Stimulated activated naive B cell treated with anti-CD40 and anti-IgM and Interleukin-4, amounts not matched to agents 10 μg/mL and 1 μg/mL and 100 μg/mL, for 72 hours (primary cell): ENCODE results near the gene CSAD.

Experiments used
- ATAC-seq, 2 donors: fragments of 150-1000 bp; cut with Tn5 transposase; replicated peaks; 2 replicates each; pipeline ENCODE4 v1.10.0; 2021; ENCODE audit warnings: moderate library complexity in 1 of 2
- DNase-seq: peaks from one replicate; pipeline ENCODE4 v3.0.0; 2021
- H3K27ac Mint-ChIP-seq: one replicate; pipeline ENCODE4 v1.8.0; 2022; ENCODE audit warnings: mild to moderate bottlenecking, mixed read lengths
- H3K27me3 Mint-ChIP-seq, 2 donors: one replicate each; pipeline ENCODE4 v1.8.0; 2022; ENCODE audit warnings: mixed read lengths in 2 of 2
- H3K36me3 Mint-ChIP-seq, 2 donors: one replicate each; pipeline ENCODE4 v1.8.0; 2022; ENCODE audit warnings: mixed read lengths in 2 of 2, mild to moderate bottlenecking in 1 of 2
- H3K4me1 Mint-ChIP-seq, 2 donors: one replicate each; pipeline ENCODE4 v1.8.0; 2022; ENCODE audit warnings: mixed read lengths in 2 of 2, mild to moderate bottlenecking in 1 of 2
- H3K4me3 Mint-ChIP-seq, 2 donors: one replicate each; pipeline ENCODE4 v1.8.0; 2022; ENCODE audit warnings: mild to moderate bottlenecking in 2 of 2, mixed read lengths in 2 of 2, moderate library complexity in 1 of 2
- H3K9me3 Mint-ChIP-seq, 2 donors: one replicate each; pipeline ENCODE4 v1.8.0; 2022; ENCODE audit warnings: mixed read lengths in 2 of 2, mild to moderate bottlenecking in 1 of 2

Gene CSAD

DNA sequence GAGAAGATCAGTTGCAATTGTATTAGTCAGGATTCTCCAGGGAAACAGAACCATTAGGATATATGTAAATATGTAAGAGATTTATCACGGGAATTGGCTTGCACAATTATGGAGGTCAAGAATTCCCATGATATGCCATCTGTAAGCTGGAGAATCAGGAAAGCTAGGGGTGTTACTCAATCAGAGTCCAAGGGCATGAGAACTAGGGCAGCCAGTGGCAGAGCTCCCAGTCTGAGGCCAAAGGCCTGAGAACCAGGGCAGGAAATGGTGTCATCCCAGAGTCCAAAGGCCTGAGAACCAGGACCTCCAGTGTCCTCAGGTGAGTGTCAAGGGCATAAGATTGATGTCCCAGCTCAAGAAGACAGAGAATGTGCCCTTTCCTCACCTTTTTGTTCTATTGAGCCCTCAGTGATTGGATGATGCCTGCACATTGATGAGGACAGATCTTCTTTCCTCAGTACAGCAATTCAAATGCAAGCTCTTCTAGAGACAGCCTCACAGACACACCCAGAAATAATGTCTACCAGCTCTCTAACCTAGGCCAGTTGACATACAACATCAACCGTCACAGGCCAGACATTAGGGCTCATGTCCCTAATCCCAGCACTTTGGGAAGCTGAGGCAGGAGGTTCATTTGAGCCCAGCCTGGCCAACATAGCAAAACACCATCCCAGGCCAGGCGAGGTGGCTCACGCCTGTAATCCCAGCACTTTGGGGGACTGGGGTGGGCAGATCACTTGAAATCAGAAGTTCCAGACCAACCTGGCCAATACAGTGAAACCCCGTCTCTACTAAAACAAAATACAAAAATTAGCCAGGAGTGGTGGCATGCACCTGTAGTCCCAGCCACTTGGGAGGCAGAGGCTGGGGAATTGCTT lies 35.1 kb downstream of the CSAD start:
- Mint-ChIP-seq H3K4me3 (no peak overlapping the region), H3K9me3 (no peaks in the 10 kb centered on the region), H3K27me3 (no peaks in the 10 kb centered on the region), H3K4me1 (no peaks in the 10 kb centered on the region), H3K36me3 (no peaks in the 10 kb centered on the region), H3K27ac (no peak overlapping the region)
- ATAC-seq (no peak), DNase-seq (no peak)

DNA sequence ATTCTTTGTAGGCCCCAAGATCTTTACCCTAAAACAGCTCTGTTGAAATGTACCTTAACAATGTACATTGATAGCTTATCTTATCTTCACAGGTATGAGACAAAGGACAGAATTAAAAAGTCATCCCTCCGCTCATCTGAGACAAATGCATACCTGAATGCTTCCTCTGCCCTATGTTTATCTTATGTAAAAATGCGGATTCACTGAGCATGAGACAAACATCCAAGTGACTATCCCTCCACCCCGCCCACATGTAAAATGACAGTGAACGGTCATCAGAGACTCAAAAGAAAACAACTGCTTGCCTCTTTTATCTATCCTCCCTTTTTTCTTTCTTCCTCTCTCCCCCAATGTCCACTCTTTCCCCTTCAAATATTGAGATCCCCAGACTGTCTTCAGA lies 37.4 kb downstream of the CSAD start:
- Mint-ChIP-seq H3K9me3 (peaks cover 0 to 4% of the 10 kb centered on the region in 2 donors), H3K4me3 (no peak overlapping the region), H3K27ac (no peak overlapping the region), H3K36me3 (no peaks in the 10 kb centered on the region), H3K4me1 (no peaks in the 10 kb centered on the region), H3K27me3 (peaks cover 0 to 10% of the 10 kb centered on the region in 2 donors)
- ATAC-seq (no peak), DNase-seq (no peak)

DNA sequence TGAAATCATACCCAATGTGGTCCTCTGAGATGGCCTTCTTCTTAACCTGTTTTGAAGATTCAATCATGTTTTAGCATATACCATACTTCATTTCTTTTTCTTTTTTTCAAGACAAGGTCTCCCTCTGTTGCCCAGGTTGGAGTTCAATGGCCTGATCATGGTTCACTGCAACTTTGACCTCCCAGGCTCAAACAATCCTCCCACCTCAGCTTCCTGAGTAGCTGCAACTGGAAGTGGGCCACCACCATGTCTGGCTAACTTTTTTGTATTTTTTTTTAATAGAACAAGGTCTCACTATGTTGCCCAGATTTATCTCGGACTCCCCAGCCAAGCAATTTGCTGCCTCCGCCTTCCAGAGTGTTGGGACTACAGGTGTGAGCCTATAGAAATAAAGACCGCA lies 47.0 kb downstream of the CSAD start:
- H3K4me1 Mint-ChIP-seq = peaks cover 0 to 2% of the 10 kb centered on the region in 2 donors
- peaks cover 13 to 18% of the 10 kb centered on the region in 2 donors for H3K27me3 Mint-ChIP-seq
- H3K9me3 Mint-ChIP-seq = peaks cover 6 to 8% of the 10 kb centered on the region in 2 donors
- no peak overlapping the region for H3K27ac Mint-ChIP-seq
- no peak for ATAC-seq
- no peak overlapping the region for H3K4me3 Mint-ChIP-seq
- DNase-seq = no peak
- H3K36me3 Mint-ChIP-seq = no peaks in the 10 kb centered on the region

DNA sequence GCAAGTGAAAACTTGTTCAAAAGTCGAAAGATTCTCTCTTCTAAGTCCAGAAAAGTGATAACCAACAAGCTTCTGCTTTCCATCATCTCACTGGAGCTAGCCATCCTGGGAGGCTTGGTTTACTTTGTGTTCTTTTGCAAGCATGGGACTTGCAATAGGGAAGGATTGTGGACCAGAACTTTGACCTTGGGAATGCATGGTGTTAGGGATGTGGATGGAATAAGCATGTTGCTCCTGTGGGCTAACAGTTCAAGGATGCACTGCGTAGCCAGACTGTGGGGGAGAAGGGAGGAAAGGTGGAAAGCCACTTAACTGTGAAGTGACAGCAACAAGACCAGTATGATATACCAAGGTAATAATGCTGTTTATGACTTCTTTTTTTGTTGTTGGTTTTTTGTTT lies 48.9 kb downstream of the CSAD start:
- Mint-ChIP-seq H3K4me3 (no peak overlapping the region), H3K27me3 (peaks cover 14 to 20% of the 10 kb centered on the region in 2 donors), H3K27ac (no peak overlapping the region), H3K36me3 (no peaks in the 10 kb centered on the region), H3K9me3 (peaks cover 0 to 1% of the 10 kb centered on the region in 2 donors), H3K4me1 (peaks cover 0 to 2% of the 10 kb centered on the region in 2 donors)
- DNase-seq (no peak), ATAC-seq (no peak)

DNA sequence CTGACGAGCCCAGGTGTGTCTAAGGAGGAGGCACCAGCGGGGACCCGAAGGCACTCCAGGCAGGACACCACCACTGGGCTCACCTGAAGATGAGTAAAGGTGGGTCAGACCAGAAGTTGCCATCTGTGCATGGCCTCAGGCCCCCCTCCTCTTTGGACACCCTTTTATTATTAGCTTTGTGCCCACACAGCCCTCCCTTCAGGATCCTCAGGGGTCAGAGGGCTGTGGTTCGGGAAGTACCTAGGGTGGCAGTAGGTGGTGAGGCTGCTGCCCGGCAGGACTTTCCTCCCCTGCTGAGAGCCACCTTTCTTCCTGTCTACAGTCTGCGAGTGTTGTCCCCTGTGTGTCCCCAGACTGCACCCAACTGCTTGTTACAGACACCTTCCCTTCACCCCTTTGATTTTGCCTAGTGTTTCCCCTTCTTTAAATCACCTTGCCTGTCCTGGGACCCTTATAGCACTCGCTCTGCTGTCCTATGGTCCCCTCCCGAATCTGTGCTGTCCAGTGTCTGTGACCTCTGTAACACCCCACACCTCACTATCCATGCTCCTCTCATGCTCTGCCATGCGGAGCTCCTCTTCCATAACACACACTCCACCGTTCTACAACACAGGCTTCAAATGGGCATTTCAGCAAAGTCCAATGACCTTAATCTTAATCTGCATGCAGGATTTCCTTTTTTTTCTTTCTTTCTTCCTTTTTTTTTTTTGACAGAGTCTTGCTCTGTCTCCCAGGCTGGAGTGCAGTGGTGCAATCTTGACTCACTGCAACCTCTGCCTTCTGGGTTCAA lies 51.8 kb downstream of the CSAD start:
- Mint-ChIP-seq H3K27ac (no peak overlapping the region), H3K4me3 (no peak overlapping the region), H3K9me3 (no peaks in the 10 kb centered on the region), H3K27me3 (peaks cover 14 to 20% of the 10 kb centered on the region in 2 donors), H3K4me1 (peaks cover 0 to 2% of the 10 kb centered on the region in 2 donors), H3K36me3 (no peaks in the 10 kb centered on the region)
- DNase-seq = no peak
- ATAC-seq = no peak

DNA sequence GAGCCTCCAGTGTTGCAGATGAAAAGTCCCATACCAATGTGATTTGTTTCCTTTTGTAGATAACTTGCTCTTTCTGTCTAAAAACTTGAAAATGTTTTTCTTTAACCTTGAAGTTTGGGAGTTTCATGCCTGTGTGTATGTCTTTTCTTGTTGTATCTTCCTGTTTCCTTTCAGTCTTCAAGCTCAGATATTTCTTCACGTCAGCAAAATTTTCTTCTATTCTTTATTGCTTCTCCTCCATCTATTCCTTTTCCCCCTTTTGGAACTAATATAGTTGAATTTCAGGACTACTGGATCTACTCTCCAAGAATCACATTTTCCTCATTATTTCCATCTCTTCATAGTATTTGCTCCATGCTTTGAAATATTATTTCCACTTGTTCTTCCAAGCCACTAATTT lies 53.6 kb downstream of the CSAD start:
- Mint-ChIP-seq H3K27ac (no peak overlapping the region), H3K36me3 (no peaks in the 10 kb centered on the region), H3K4me1 (peaks cover 0 to 2% of the 10 kb centered on the region in 2 donors), H3K27me3 (peaks cover 14 to 20% of the 10 kb centered on the region in 2 donors), H3K4me3 (no peak overlapping the region), H3K9me3 (no peaks in the 10 kb centered on the region)
- no peak for DNase-seq
- ATAC-seq = no peak

DNA sequence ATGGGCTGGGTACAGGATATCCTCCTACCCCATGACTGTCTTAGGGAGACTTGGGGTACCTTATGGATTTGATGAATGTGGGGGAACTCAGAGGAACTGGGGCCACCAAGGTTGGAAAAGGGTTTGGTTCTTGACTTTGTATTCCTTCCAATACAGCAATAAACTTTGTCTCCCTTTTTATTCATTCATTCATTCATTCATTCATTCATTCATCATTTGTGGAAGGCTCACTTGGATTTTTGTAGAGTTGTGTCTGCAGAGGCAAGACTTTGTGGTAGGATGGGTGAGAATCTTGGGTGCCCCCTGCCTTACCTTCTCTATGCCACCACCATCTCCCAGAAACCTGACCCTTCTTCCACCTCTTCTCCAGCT lies 56.4 kb downstream of the CSAD start:
- no peaks in the 10 kb centered on the region for H3K9me3 Mint-ChIP-seq
- DNase-seq = no peak
- H3K27me3 Mint-ChIP-seq = peaks cover 9 to 15% of the 10 kb centered on the region in 2 donors
- no peaks in the 10 kb centered on the region for H3K36me3 Mint-ChIP-seq
- no peak for ATAC-seq
- H3K4me3 Mint-ChIP-seq = no peak overlapping the region
- H3K4me1 Mint-ChIP-seq = peaks cover 0 to 2% of the 10 kb centered on the region in 2 donors
- no peak overlapping the region for H3K27ac Mint-ChIP-seq

DNA sequence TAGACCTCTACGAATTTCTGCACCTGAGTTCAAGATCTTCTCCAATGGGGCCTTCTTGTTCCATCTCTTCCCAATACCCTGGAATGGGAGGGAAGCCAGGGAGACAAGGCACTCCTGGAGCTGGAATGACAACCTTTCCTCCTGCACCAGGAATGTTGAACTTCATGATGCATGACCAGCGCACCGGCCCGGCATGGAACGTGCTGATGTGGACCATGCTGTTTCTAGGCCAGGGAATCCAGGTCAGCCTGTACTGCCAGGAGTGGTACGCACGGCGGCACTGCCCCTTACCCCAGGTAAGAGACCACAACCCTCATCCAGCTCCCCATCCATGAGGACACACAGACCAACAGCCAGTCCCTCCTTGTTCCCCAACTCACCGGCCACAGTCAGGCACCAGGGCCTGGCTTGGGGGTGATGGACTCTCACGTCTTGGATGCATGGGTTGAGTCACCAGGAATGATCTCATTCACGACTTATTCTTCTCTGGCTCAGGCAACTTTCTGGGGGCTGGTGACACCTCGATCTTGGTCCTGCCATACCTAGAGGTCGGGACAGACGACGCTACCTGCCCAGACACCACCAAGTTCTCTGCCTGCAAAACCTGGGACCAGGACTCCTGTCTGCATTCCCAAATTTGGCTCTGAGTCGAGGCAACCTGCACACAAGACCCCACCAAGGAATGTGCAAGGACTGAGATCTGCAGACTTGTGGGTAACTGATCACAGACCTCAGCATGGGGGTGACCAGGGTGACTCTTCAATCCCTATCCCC lies 57.0 kb downstream of the CSAD start:
- DNase-seq = no peak
- H3K27ac Mint-ChIP-seq = no peak overlapping the region
- no peaks in the 10 kb centered on the region for H3K4me1 Mint-ChIP-seq
- H3K9me3 Mint-ChIP-seq = no peaks in the 10 kb centered on the region
- ATAC-seq = no peak
- peaks cover 9 to 11% of the 10 kb centered on the region in 2 donors for H3K27me3 Mint-ChIP-seq
- no peaks in the 10 kb centered on the region for H3K36me3 Mint-ChIP-seq
- no peak overlapping the region for H3K4me3 Mint-ChIP-seq

DNA sequence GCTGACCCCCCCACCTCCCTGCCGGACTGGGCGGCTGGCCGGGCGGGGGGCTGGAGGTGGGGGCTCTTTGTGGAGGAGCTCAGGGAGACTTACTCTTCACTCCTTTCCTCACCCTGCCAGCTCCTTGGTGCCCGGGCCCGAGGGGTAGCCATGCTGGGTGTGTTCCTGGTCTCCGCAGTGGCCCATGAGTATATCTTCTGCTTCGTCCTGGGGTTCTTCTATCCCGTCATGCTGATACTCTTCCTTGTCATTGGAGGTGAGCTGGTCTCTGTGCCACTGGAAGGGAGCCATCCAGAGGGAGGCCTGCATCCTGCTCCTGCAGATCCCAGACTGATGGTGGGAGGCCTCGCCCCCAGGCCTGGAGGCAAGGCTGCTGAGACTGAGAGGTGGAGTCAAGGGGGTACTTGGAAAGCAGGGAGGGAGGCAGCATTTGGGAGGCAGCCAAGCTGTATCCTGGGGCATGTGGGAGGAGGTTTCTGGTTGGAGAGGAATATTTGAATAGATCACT lies 57.7 kb downstream of the CSAD start:
- DNase-seq (no peak), ATAC-seq (no peak)
- Mint-ChIP-seq H3K27ac (no peak overlapping the region), H3K4me1 (no peaks in the 10 kb centered on the region), H3K27me3 (peaks cover 9 to 11% of the 10 kb centered on the region in 2 donors), H3K36me3 (no peaks in the 10 kb centered on the region), H3K9me3 (no peaks in the 10 kb centered on the region), H3K4me3 (no peak overlapping the region)

DNA sequence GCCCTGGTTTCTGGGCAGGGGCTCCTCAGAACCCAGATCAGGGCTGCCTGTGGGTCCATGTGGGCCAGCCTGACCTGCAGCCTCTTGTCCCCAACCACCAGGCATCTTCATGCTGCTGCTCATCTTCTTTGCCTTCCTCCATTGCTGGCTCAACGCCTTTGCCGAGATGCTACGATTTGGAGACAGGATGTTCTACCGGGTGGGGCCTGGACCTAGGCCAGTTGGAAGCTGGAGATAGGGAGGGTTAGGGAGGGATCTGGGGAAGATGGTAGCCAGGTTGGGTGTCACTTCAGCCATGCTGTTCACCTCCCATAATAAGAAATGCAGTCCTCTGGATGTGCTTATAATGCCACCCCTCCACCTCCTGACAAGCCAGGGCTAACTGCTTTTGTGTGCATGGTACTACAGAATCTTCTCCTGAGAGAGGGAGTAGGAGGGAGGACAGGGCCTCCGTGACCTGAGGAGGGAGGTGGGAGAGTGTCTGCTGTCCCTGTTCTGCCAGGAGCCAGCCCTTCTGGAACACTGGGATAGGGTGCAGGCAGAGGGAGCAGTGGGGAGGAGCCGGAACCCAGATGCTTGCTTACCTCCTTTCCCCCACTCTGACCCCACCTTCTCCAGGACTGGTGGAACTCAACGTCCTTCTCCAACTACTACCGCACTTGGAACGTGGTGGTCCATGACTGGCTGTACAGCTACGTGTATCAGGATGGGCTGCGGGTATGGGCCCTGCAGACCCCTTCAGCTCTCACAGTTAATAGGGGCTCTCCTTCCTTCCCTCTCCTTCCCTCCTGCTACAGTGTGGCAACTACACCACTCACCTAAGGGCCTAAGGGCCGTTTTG lies 59.8 kb downstream of the CSAD start:
- Mint-ChIP-seq H3K4me1 (no peaks in the 10 kb centered on the region), H3K9me3 (no peaks in the 10 kb centered on the region), H3K4me3 (no peak overlapping the region), H3K27me3 (no peaks in the 10 kb centered on the region), H3K36me3 (no peaks in the 10 kb centered on the region), H3K27ac (no peak overlapping the region)
- ATAC-seq (no peak), DNase-seq (no peak)

DNA sequence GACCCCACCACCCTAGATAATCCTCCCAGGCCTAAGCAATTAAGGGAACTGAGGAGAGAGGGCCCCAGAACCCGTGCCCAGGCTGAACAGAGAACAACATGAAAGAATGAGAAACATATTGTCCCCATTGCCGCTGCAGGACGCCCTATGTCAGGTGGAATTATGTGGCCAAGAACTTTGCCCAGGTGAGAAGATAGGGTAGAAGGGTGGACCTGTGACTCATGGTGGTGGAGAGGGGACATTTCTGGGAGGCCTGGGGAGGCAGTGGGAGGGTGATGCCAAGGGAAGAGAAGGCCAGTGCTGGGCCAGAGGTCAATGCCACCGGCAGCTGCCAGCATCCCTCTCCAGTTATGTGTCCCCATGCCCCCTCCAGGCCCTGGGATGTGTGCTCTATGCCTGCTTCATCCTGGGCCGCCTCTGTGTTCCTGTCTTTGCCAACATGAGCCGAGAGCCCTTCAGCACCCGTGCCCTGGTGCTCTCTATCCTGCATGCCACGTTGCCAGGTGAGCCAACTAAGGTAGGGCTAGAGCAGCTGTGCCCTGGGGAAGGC lies 61.9 kb downstream of the CSAD start:
- Mint-ChIP-seq H3K36me3 (no peaks in the 10 kb centered on the region), H3K9me3 (no peaks in the 10 kb centered on the region), H3K27ac (no peak overlapping the region), H3K4me1 (no peaks in the 10 kb centered on the region), H3K27me3 (no peaks in the 10 kb centered on the region), H3K4me3 (no peak overlapping the region)
- no peak for DNase-seq
- no peak for ATAC-seq

DNA sequence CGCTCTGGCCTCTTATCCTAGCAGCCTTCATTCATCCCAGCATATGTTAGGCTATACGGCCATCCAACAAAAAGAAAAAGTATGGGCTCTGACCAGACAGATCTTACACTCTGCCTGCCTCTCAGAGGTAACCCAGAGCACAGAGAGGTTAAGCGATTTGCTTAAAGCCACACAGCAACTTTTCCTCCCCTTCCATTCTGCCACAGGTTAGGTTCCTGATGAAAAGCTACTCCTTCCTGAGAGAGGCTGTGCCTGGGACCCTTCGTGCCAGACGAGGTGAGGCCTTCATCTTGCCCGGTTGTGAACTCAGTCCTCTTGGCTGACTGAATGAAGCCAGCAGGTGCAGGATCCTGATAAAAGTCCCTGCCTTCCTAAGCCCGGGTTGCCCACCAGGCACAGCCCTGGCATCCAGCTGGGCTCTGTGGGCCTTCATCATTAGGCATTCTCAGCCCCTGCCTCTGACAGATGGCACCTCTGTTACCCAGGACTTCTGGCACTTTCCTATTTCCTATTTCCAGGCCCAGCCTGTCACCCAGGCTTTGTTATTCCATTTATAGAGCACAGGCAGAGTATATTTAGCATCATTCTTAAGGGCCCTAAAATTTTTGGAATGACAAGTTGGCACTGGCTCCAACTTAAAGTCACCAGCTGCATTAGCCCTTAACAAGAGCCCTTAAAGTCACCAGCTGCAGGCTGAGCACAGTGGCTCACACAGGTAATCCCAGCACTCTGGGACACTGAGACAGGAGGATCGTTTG lies 64.7 kb downstream of the CSAD start:
- no peaks in the 10 kb centered on the region for H3K27me3 Mint-ChIP-seq
- no peak overlapping the region for H3K4me3 Mint-ChIP-seq
- no peak overlapping the region for H3K27ac Mint-ChIP-seq
- no peaks in the 10 kb centered on the region for H3K4me1 Mint-ChIP-seq
- no peak for ATAC-seq
- H3K9me3 Mint-ChIP-seq = no peaks in the 10 kb centered on the region
- no peak for DNase-seq
- no peaks in the 10 kb centered on the region for H3K36me3 Mint-ChIP-seq
